Motor neuron (in vitro differentiated cells): Measurements from ENCODE around the gene GTF2IRD1. TPM values are rescaled to one million over a fixed set of nuclear protein-coding genes. Genes with fewer than 3 reads are reported as not detected.
"Not testable (repeated sequence)": the region's sequence is repeated elsewhere in the genome, so short reads cannot be mapped to it uniquely, and the experiment has no call there.

Source experiments
- ATAC-seq, 8 experiments: fragments of 200-7000 bp; cut with Tn5 transposase; replicated peaks in 6 of 8; 2 replicates each; pipeline ENCODE4 v1.8.0; 2021; ENCODE audit warnings: mild to moderate bottlenecking in 8 of 8, moderate library complexity in 8 of 8
- H3K27ac ChIP-seq, 2 donors: fragments of 250-450 bp; sonication (Bioruptor Pico); 2 replicates each; pipeline ENCODE4 v1.9.0; 2021; ENCODE audit warnings: antibody characterized with exemption in 2 of 2, mild to moderate bottlenecking in 2 of 2, moderate library complexity in 1 of 2
- H3K4me1 ChIP-seq, 2 donors: fragments of 250-450 bp; sonication (Bioruptor Pico); replicated peaks in 1 of 2; 2 replicates each; pipeline ENCODE4 v1.6.1; 2021; ENCODE audit warnings: antibody characterized with exemption in 2 of 2, mild to moderate bottlenecking in 2 of 2, moderate library complexity in 1 of 2
- H3K4me3 ChIP-seq, 5 donors: fragments of 250-450 bp; sonication (Bioruptor Pico); 2 replicates each; pipeline ENCODE4 v1.9.0; 2021; ENCODE audit warnings: antibody characterized with exemption in 5 of 5, mild to moderate bottlenecking in 5 of 5, moderate library complexity in 4 of 5
- WGBS, 10 experiments: fragments of 450-650 bp; shearing (Covaris generic); methylation state at CpG; one replicate each; pipeline ENCODE4 v1.0.0; 2022; 5-methylcytosine and 5-hydroxymethylcytosine counted together
- in situ Hi-C, 9 experiments: fragments of 400-800 bp; cut with MboI; loops; one replicate each; pipeline ENCODE4 v1.15.0; 2021; ENCODE audit warnings: low sequenced_read_pairs in 9 of 9, low pct_unique_long_range_greater_than_20kb in 2 of 9; ENCODE audit not compliant: unreplicated experiment in 9 of 9
- total RNA-seq, 8 experiments: library from RNA; unstranded; fragments of 300-600 nt; gene quantifications; 2 replicates each; pipeline versions ENCODE4 v1.2.3 to v1.2.4, GENCODE V29; 2022

Gene GTF2IRD1
- total RNA-seq, 8 experiments from 2014 or later: 6.7 to 35.0 (median 24.3) TPM

GRCh38 chr7:74501298-74501697 lies 47.6 kb downstream of the GTF2IRD1 start:
- in situ Hi-C loops: loop anchor here in 1 of 9 experiments (25.0 kb wide), 1 partner anchor 111 kb away; no protein-coding TSS in a partner anchor
- Histone ChIP-seq H3K4me1 (no peaks in the 10 kb centered on the region), H3K27ac (no peak overlapping the region), H3K4me3 (no peak overlapping the region)
- WGBS, 10 experiments: 50 to 100% (median 83%) methylated on average over 1 to 8 of the region's 10 CpGs; no CpG with 5 or more reads in 4 of the 10 experiments
- ATAC-seq: no peak

- H3K4me1 ChIP-seq: no peaks in the 10 kb centered on the region
- no peak overlapping the region for H3K4me3 ChIP-seq
- H3K27ac ChIP-seq: no peak overlapping the region
- WGBS, 10 experiments: 82 to 100% (median 100%) methylated on average over 1 to 9 of the region's 14 CpGs; no CpG with 5 or more reads in 3 of the 10 experiments
- in situ Hi-C loops: loop anchor here in 1 of 9 experiments (25.0 kb wide), 1 partner anchor 110 kb away; no protein-coding TSS in a partner anchor
- no peak for ATAC-seq
These were observed 48.6 kb downstream of the GTF2IRD1 start for GRCh38 chr7:74502216-74502891.

- in situ Hi-C loops: loop anchor here in 1 of 9 experiments (25.0 kb wide), 1 partner anchor 109 kb away; no protein-coding TSS in a partner anchor
- Histone ChIP-seq H3K4me1 (no peaks in the 10 kb centered on the region), H3K27ac (no peak overlapping the region), H3K4me3 (no peak overlapping the region)
- no peak for ATAC-seq
- 95 to 100% (median 100%) methylated on average over 1 to 8 of the region's 8 CpGs; no CpG with 5 or more reads in 3 of the 10 experiments for WGBS, 10 experiments
These were observed 49.4 kb downstream of the GTF2IRD1 start for GRCh38 chr7:74503061-74503460.

- no peak overlapping the region for H3K4me3 ChIP-seq
- no peaks in the 10 kb centered on the region for H3K4me1 ChIP-seq
- no peak for ATAC-seq
- WGBS, 10 experiments: 89 to 100% (median 97%) methylated on average over 3 to 8 of the region's 8 CpGs; no CpG with 5 or more reads in 1 of the 10 experiments
- in situ Hi-C loops: loop anchor here in 1 of 9 experiments (25.0 kb wide), 1 partner anchor 108 kb away; no protein-coding TSS in a partner anchor
- H3K27ac ChIP-seq: no peak overlapping the region
These were observed 50.2 kb downstream of the GTF2IRD1 start for GRCh38 chr7:74503943-74504342.

GRCh38 chr7:74505471-74506324 lies 52.0 kb downstream of the GTF2IRD1 start:
- no peaks in the 10 kb centered on the region for H3K4me1 ChIP-seq
- no peak overlapping the region for H3K4me3 ChIP-seq
- in situ Hi-C loops: loop anchor here in 1 of 9 experiments (25.0 kb wide), 1 partner anchor 107 kb away; no protein-coding TSS in a partner anchor
- H3K27ac ChIP-seq: peak overlapping the region in 1 of 2 donors; percentile 37
- WGBS, 10 experiments: 83 to 100% (median 91%) methylated on average over 2 to 7 of the region's 20 CpGs; no CpG with 5 or more reads in 3 of the 10 experiments
- peak in 2 of 8 experiments; percentile 32 to 58 for ATAC-seq

GRCh38 chr7:74506325-74506724 lies 52.6 kb downstream of the GTF2IRD1 start:
- 83 to 100% methylated on average over 1 to 2 of the region's 3 CpGs; no CpG with 5 or more reads in 8 of the 10 experiments for WGBS, 10 experiments
- ATAC-seq: no peak
- Histone ChIP-seq H3K4me1 (no peaks in the 10 kb centered on the region), H3K4me3 (no peak overlapping the region), H3K27ac (no peak overlapping the region)
- in situ Hi-C loops: loop anchor here in 1 of 9 experiments (25.0 kb wide), 1 partner anchor 106 kb away; no protein-coding TSS in a partner anchor

- Histone ChIP-seq H3K27ac (no peak overlapping the region), H3K4me3 (no peak overlapping the region), H3K4me1 (no peaks in the 10 kb centered on the region)
- 20 to 100% (median 100%) methylated on average over 1 to 5 of the region's 21 CpGs; no CpG with 5 or more reads in 2 of the 10 experiments for WGBS, 10 experiments
- in situ Hi-C loops: loop anchor here in 1 of 9 experiments (25.0 kb wide), 1 partner anchor 105 kb away; no protein-coding TSS in a partner anchor
- no peak for ATAC-seq
These were observed 54.0 kb downstream of the GTF2IRD1 start for GRCh38 chr7:74507538-74508319.

GRCh38 chr7:74509453-74509852 lies 55.7 kb downstream of the GTF2IRD1 start:
- not testable (repeated sequence) for H3K4me3 ChIP-seq, H3K4me1 ChIP-seq, ATAC-seq, H3K27ac ChIP-seq
- WGBS, 10 experiments: 76 to 100% (median 94%) methylated on average over 1 to 7 of the region's 10 CpGs; no CpG with 5 or more reads in 3 of the 10 experiments
- in situ Hi-C loops: loop anchor here in 1 of 9 experiments (25.0 kb wide), 1 partner anchor 103 kb away; no protein-coding TSS in a partner anchor

GRCh38 chr7:74511345-74511744 lies 57.6 kb downstream of the GTF2IRD1 start:
- Histone ChIP-seq H3K27ac (no peak overlapping the region), H3K4me3 (no peak overlapping the region), H3K4me1 (no peaks in the 10 kb centered on the region)
- in situ Hi-C loops: loop anchor here in 1 of 9 experiments (25.0 kb wide), 1 partner anchor 101 kb away; no protein-coding TSS in a partner anchor
- no peak for ATAC-seq
- WGBS, 10 experiments: 40 to 100% (median 84%) methylated on average over 1 to 5 of the region's 11 CpGs; no CpG with 5 or more reads in 4 of the 10 experiments

- Histone ChIP-seq H3K4me3 (no peak overlapping the region), H3K27ac (no peak overlapping the region), H3K4me1 (no peaks in the 10 kb centered on the region)
- no peak for ATAC-seq
- in situ Hi-C loops: loop anchor here in 1 of 9 experiments (25.0 kb wide), 1 partner anchor 100 kb away; no protein-coding TSS in a partner anchor
- 83 to 98% (median 94%) methylated on average over 1 to 13 of the region's 18 CpGs; no CpG with 5 or more reads in 7 of the 10 experiments for WGBS, 10 experiments
These were observed 59.1 kb downstream of the GTF2IRD1 start for GRCh38 chr7:74512762-74513161.

- Histone ChIP-seq H3K4me3 (no peak overlapping the region), H3K4me1 (no peaks in the 10 kb centered on the region), H3K27ac (peak overlapping the region in 1 of 2 donors; percentile 14)
- in situ Hi-C loops: loop anchor here in 1 of 9 experiments (25.0 kb wide), 1 partner anchor 98 kb away; no protein-coding TSS in a partner anchor
- peak in 2 of 8 experiments; percentile 22 to 27 for ATAC-seq
- 89% methylated on average over 5 of the region's 11 CpGs; no CpG with 5 or more reads in 9 of the 10 experiments for WGBS, 10 experiments
These were observed 60.5 kb downstream of the GTF2IRD1 start for GRCh38 chr7:74514131-74514591.
